K562 (cell line): Measurements from ENCODE around the gene NME7. TPM values are rescaled to one million over a fixed set of nuclear protein-coding genes. Genes with fewer than 3 reads are reported as not detected.
A peak's percentile ranks its signal among the peaks of the same experiment; 100 is the strongest.

ENCODE experiments used
- CREM ChIP-seq: IDR thresholded peaks from 2 replicates; pipeline ENCODE4 v1.6.1; 2014; ENCODE audit warnings: antibody characterized with exemption, low read depth
- ETV1 ChIP-seq: fragments of 450-650 bp; conservative IDR thresholded peaks from 2 replicates; pipeline ENCODE4 v1.6.1; 2016; ENCODE audit warnings: missing genetic modification characterization, control low read depth, low read depth, missing compliant biosample characterization
- GMEB1 ChIP-seq: fragments of 250-450 bp; sonication (Bioruptor Pico); IDR thresholded peaks from 2 replicates; pipeline ENCODE4 v1.4.0; 2020; ENCODE audit warnings: mild to moderate bottlenecking
- ILF3 ChIP-seq: fragments of 450-650 bp; IDR thresholded peaks from 2 replicates; pipeline ENCODE4 v1.6.1; 2018; ENCODE audit warnings: antibody characterized with exemption, mild to moderate bottlenecking, moderate library complexity, borderline replicate concordance
- NCOA6 ChIP-seq: fragments of 450-650 bp; IDR thresholded peaks from 2 replicates; pipeline ENCODE4 v1.6.1; 2017; ENCODE audit warnings: mild to moderate bottlenecking
- NCOR1 ChIP-seq: fragments of 450-650 bp; IDR thresholded peaks from 2 replicates; pipeline ENCODE4 v1.6.1; 2016; ENCODE audit warnings: mild to moderate bottlenecking, moderate library complexity
- NR3C1 ChIP-seq: sonication (generic); formaldehyde crosslinking; IDR thresholded peaks from 2 replicates; pipeline ENCODE4 v1.8.1; 2022; ENCODE audit warnings: missing genetic modification reagents
- NUFIP1 ChIP-seq: fragments of 450-650 bp; IDR thresholded peaks from 2 replicates; pipeline ENCODE4 v1.6.1; 2018; ENCODE audit not compliant: partially characterized antibody
- PCBP2 ChIP-seq: fragments of 200-400 bp; formaldehyde crosslinking; IDR thresholded peaks from 2 replicates; pipeline ENCODE4 v1.6.1; 2018; ENCODE audit warnings: low read length, low read depth, mild to moderate bottlenecking, moderate library complexity; ENCODE audit not compliant: poor library complexity, severe bottlenecking
- PHB ChIP-seq: fragments of 250-450 bp; sonication (Bioruptor Pico); IDR thresholded peaks from 2 replicates; pipeline ENCODE4 v1.5.0; 2021
- PREB ChIP-seq: sonication (generic); formaldehyde crosslinking; IDR thresholded peaks from 2 replicates; pipeline ENCODE4 v1.8.1; 2023; ENCODE audit warnings: mild to moderate bottlenecking, missing genetic modification reagents
- RAD21 ChIP-seq, 2 experiments: fragments of 250-450 bp in 1 of 2; fragments of 450-650 bp in 1 of 2; sonication (Bioruptor Pico) in 1 of 2; formaldehyde crosslinking in 1 of 2; IDR thresholded peaks in 1 of 2; conservative IDR thresholded peaks in 1 of 2; 2 replicates each; pipeline versions ENCODE4 v1.4.0 to v1.8.0; 2020 to 2022; ENCODE audit warnings: mild to moderate bottlenecking in 2 of 2, moderate library complexity in 1 of 2
- SIX5 ChIP-seq, 2 experiments: IDR thresholded peaks; 2 replicates each; pipeline ENCODE4 v1.6.1; 2011; ENCODE audit warnings: low read length in 2 of 2, borderline replicate concordance in 1 of 2, low read depth in 1 of 2, mild to moderate bottlenecking in 1 of 2, moderate library complexity in 1 of 2; ENCODE audit not compliant: insufficient read depth in 1 of 2
- SUPT5H ChIP-seq: fragments of 450-650 bp; IDR thresholded peaks from 2 replicates; pipeline ENCODE4 v1.6.1; 2016
- YY1 ChIP-seq, 3 experiments: IDR thresholded peaks; 2 replicates each; pipeline ENCODE4 v1.6.1; 2011; ENCODE audit warnings: low read length in 2 of 3, mild to moderate bottlenecking in 2 of 3, moderate library complexity in 2 of 3, borderline replicate concordance in 1 of 3, control low read depth in 1 of 3, low read depth in 1 of 3; ENCODE audit not compliant: insufficient read depth in 3 of 3, insufficient replicate concordance in 2 of 3, control insufficient read depth in 1 of 3, insufficient read length in 1 of 3; ENCODE audit errors: extremely low read depth in 1 of 3
- ZKSCAN8 ChIP-seq: fragments of 200-800 bp; sonication (Bioruptor generic); IDR thresholded peaks from 2 replicates; pipeline ENCODE4 v1.6.1; 2016; ENCODE audit warnings: missing genetic modification characterization, missing compliant biosample characterization
- ZNF239 ChIP-seq: fragments of 250-450 bp; sonication (Bioruptor Pico); IDR thresholded peaks from 2 replicates; pipeline ENCODE4 v1.4.0; 2020; ENCODE audit warnings: mild to moderate bottlenecking
- ZNF24 ChIP-seq: fragments of 450-650 bp; IDR thresholded peaks from 2 replicates; pipeline ENCODE4 v1.6.1; 2016
- polyA plus RNA-seq, 8 experiments: library from polyadenylated mRNA; depleted of rRNA in 4 of 8; stranded (reverse) in 5 of 8; unstranded in 3 of 8; fragments of >200 nt; fragmentation: Nextera tagmentation in 2 of 8; fragmentation: Illumina TruSeq in 1 of 8; extraction: Ambion mirVana in 2 of 8; extraction: Trizol in 1 of 8; gene quantifications; 2 replicates each; pipeline versions ENCODE4 v1.2.1 to v1.2.3, GENCODE V29; 2011 to 2014; ENCODE audit warnings: inconsistent platforms in 1 of 8, missing spikeins in 1 of 8
- total RNA-seq, 7 experiments: library from RNA; depleted of rRNA in 6 of 7; stranded (reverse); fragments of >200 nt in 6 of 7; fragmentation: Illumina TruSeq in 2 of 7; extraction: Trizol in 2 of 7; gene quantifications; 2 replicates each; pipeline versions ENCODE4 v1.2.1 to v1.2.3, GENCODE V29; 2011 to 2021; ENCODE audit warnings: low replicate concordance in 1 of 7
- TF ChIP-seq, protein P1 (sequence below): fragments of 450-650 bp; formaldehyde crosslinking; IDR thresholded peaks from 2 replicates; pipeline ENCODE4 v1.4.0; 2022; ENCODE audit warnings: mild to moderate bottlenecking, moderate library complexity
- TF ChIP-seq, protein P2 (sequence below): sonication (generic); formaldehyde crosslinking; IDR thresholded peaks from 2 replicates; pipeline ENCODE4 v1.8.0; 2022; ENCODE audit warnings: mild to moderate bottlenecking, missing genetic modification reagents, borderline replicate concordance

The NME7 gene
- total and polyA plus RNA-seq, 9 of the 15 experiments (the other 6 are each of a cell fraction or from before 2014, with no cell fraction given) = 7.9 to 43.2 (median 23.9) TPM

DNA sequence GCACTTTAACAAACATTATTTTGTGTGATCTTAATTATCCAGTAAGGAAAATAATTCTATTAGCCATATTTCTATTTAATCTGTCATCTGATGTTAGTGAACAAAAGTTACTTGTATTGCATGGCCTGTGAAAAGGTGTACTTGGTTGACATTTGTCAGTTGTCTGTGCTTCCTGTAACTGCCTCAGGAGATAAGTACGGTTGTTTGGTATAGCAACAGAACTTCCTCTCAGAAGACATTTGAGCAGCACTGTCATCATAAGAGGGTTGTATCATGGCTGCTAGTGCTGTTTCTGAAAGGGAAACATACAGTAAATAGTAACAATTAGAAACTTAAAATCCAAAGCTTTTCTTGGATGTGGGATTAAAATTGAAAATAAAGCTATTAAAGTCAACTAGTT lies 3.8 kb upstream of the NME7 start (continued):
- TF ChIP-seq ZNF239 (CRISPR knock-in tag) = no peak
- no peak for TF ChIP-seq ZNF24
- peak; percentile 83 for TF ChIP-seq ETV1 (tag)
- TF ChIP-seq GMEB1 = no peak
- TF ChIP-seq SIX5 (IDR thresholded peaks at IDR 0.05; ENCODE audit: borderline replicate concordance in 1 of 2, insufficient read depth in 1 of 2, low read depth in 1 of 2, low read length in 2 of 2) = no peak
- 0 out of 2 replicates have a peak, but pooled peaks have one; percentile 22 for TF ChIP-seq CREM
- 0 out of 2 replicates have a peak, but pooled peaks have one; percentile 35 for TF ChIP-seq ZKSCAN8 (CRISPR knock-in tag)
- TF ChIP-seq NCOA6 = no peak
- TF ChIP-seq NR3C1 = no peak
- TF ChIP-seq ILF3 = no peak
- no peak for TF ChIP-seq PCBP2
- no peak for TF ChIP-seq PREB (CRISPR knock-in tag)
- no peak for TF ChIP-seq RAD21 (CRISPR knock-in tag; conservative IDR thresholded peaks at IDR 0.05 in 1 of 2, IDR thresholded peaks at IDR 0.05 in 1 of 2)
- TF ChIP-seq, protein P1, sequence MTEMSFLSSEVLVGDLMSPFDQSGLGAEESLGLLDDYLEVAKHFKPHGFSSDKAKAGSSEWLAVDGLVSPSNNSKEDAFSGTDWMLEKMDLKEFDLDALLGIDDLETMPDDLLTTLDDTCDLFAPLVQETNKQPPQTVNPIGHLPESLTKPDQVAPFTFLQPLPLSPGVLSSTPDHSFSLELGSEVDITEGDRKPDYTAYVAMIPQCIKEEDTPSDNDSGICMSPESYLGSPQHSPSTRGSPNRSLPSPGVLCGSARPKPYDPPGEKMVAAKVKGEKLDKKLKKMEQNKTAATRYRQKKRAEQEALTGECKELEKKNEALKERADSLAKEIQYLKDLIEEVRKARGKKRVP (CRISPR knock-in tag) = no peak
- TF ChIP-seq, protein P2, sequence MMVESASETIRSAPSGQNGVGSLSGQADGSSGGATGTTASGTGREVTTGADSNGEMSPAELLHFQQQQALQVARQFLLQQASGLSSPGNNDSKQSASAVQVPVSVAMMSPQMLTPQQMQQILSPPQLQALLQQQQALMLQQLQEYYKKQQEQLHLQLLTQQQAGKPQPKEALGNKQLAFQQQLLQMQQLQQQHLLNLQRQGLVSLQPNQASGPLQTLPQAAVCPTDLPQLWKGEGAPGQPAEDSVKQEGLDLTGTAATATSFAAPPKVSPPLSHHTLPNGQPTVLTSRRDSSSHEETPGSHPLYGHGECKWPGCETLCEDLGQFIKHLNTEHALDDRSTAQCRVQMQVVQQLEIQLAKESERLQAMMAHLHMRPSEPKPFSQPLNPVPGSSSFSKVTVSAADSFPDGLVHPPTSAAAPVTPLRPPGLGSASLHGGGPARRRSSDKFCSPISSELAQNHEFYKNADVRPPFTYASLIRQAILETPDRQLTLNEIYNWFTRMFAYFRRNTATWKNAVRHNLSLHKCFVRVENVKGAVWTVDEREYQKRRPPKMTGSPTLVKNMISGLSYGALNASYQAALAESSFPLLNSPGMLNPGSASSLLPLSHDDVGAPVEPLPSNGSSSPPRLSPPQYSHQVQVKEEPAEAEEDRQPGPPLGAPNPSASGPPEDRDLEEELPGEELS (CRISPR knock-in tag) = no peak
- no peak for TF ChIP-seq NUFIP1
- TF ChIP-seq SUPT5H = no peak
- no peak for TF ChIP-seq NCOR1
- TF ChIP-seq YY1 (IDR thresholded peaks at IDR 0.05; ENCODE audit: borderline replicate concordance in 1 of 3, control insufficient read depth in 1 of 3, extremely low read depth in 1 of 3, insufficient read depth in 3 of 3, insufficient read length in 1 of 3, insufficient replicate concordance in 2 of 3, low read depth in 1 of 3, low read length in 2 of 3) = peak in 1 of 3 experiments; percentile 74
- no peak for TF ChIP-seq PHB (CRISPR knock-in tag)
